A673 (cell line): Measurements from ENCODE around the gene ATRAID. TPM values are rescaled to one million over a fixed set of nuclear protein-coding genes. Genes with fewer than 3 reads are reported as not detected.

Experiments used
- BruUV-seq: library from RNA; stranded (reverse); fragments of 400-500 nt; replicated peaks from 2 replicates; lab custom pipeline; 2021; lab: Mats Ljungman, UMichigan
- CTCF ChIA-PET: fragments of 300-600 bp; sonication (Branson Sonifier 250); formaldehyde crosslinking; loops from one replicate; lab custom pipeline; 2022; ENCODE audit warnings: antibody characterized with exemption; lab: Charles Lee
- POLR2A ChIA-PET: fragments of 300-600 bp; sonication (Branson Sonifier 250); formaldehyde crosslinking; loops from one replicate; lab custom pipeline; 2022; ENCODE audit warnings: antibody characterized with exemption; ENCODE audit not compliant: low non-redundant PET; lab: Charles Lee
- DNase-seq: peaks from one replicate; pipeline ENCODE4 v3.0.0-alpha.2; 2015; ENCODE audit warnings: low spot score
- H3K27ac ChIP-seq: fragments of 200-600 bp; sonication (generic); 2 replicates; pipeline ENCODE4 v1.5.1; 2016; ENCODE audit warnings: mixed run types, low read depth, mild to moderate bottlenecking, mixed read lengths, antibody characterized with exemption, low read length; ENCODE audit not compliant: poor library complexity, severe bottlenecking
- H3K27me3 ChIP-seq: fragments of 200-600 bp; sonication (generic); replicated peaks from 2 replicates; pipeline ENCODE4 v1.6.1; 2017; ENCODE audit warnings: mixed run types, low read depth, mild to moderate bottlenecking, mixed read lengths, antibody characterized with exemption, low read length; ENCODE audit not compliant: insufficient read depth, poor library complexity
- H3K36me3 ChIP-seq: fragments of 200-600 bp; sonication (generic); 2 replicates; pipeline ENCODE4 v1.6.1; 2016; ENCODE audit warnings: mixed run types, mild to moderate bottlenecking, mixed read lengths, antibody characterized with exemption, low read length; ENCODE audit not compliant: insufficient read depth, poor library complexity, severe bottlenecking
- H3K4me1 ChIP-seq: fragments of 200-600 bp; sonication (generic); 2 replicates; pipeline ENCODE4 v1.6.1; 2017; ENCODE audit warnings: mixed run types, mild to moderate bottlenecking, mixed read lengths, antibody characterized with exemption, low read length; ENCODE audit not compliant: insufficient read depth, poor library complexity, severe bottlenecking
- H3K4me3 ChIP-seq: fragments of 200-600 bp; sonication (generic); 2 replicates; pipeline ENCODE4 v1.5.1; 2016; ENCODE audit warnings: low read depth, mixed run types, mild to moderate bottlenecking, mixed read lengths, low read length; ENCODE audit not compliant: poor library complexity, severe bottlenecking
- H3K9me3 ChIP-seq: fragments of 200-600 bp; sonication (generic); 2 replicates; pipeline ENCODE4 v1.6.1; 2016; ENCODE audit warnings: mixed run types, low read depth, mild to moderate bottlenecking, mixed read lengths, antibody characterized with exemption, low read length; ENCODE audit not compliant: poor library complexity, severe bottlenecking
- CTCF ChIP-seq: fragments of 300-800, 200-600 bp; sonication (generic); conservative IDR thresholded peaks from 2 replicates; pipeline ENCODE4 v1.5.1; 2017; ENCODE audit warnings: low read depth, mild to moderate bottlenecking, antibody characterized with exemption, low read length, moderate library complexity, mixed read lengths
- EZH2 ChIP-seq: fragments of 200-600 bp; sonication (generic); IDR thresholded peaks from 2 replicates; pipeline ENCODE4 v1.6.1; 2017; ENCODE audit warnings: borderline replicate concordance, low read depth, mild to moderate bottlenecking, mixed read lengths, antibody characterized with exemption, low read length; ENCODE audit not compliant: poor library complexity, severe bottlenecking
- intact Hi-C: fragments of 100-400 bp; cut with micrococcal nuclease; formaldehyde crosslinking; loops from one replicate; pipeline ENCODE4 v1.10.0; 2022; ENCODE audit not compliant: unreplicated experiment
- total RNA-seq: library from RNA; stranded (reverse); gene quantifications from 2 replicates; pipeline ENCODE4 v1.2.3, GENCODE V29; 2021

Gene ATRAID
- total RNA-seq, 1 experiment from 2014 or later, result 107 TPM

- Histone ChIP-seq H3K4me3 (no peak overlapping the region), H3K36me3 (peaks cover 53% of the 10 kb centered on the region), H3K4me1 (peaks cover 7% of the 10 kb centered on the region), H3K27me3 (no peaks in the 10 kb centered on the region), H3K27ac (peak overlapping the region; percentile 63), H3K9me3 (no peaks in the 10 kb centered on the region)
- no peak for TF ChIP-seq CTCF
- POLR2A ChIA-PET, result no interaction called here
- intact Hi-C loops, result no loop called here
- no TSS peak for BruUV-seq
- CTCF ChIA-PET, result no interaction called here
- no peak for DNase-seq
These were observed 12.6 kb upstream of the ATRAID start for GRCh38 chr2:27199241-27199640.

- Histone ChIP-seq H3K27ac (no peak overlapping the region), H3K4me3 (no peak overlapping the region), H3K9me3 (no peaks in the 10 kb centered on the region), H3K27me3 (no peaks in the 10 kb centered on the region), H3K36me3 (peaks cover 78% of the 10 kb centered on the region), H3K4me1 (peaks cover 9% of the 10 kb centered on the region)
- no TSS peak for BruUV-seq
- no peak for DNase-seq
- intact Hi-C loops, result no loop called here
- ChIA-PET POLR2A (no interaction called here), CTCF (no interaction called here)
- TF ChIP-seq EZH2, result no peak
- no peak for TF ChIP-seq CTCF
These were observed 10.2 kb upstream of the ATRAID start for GRCh38 chr2:27201675-27202074.

GRCh38 chr2:27202854-27203253, 9.0 kb upstream of the ATRAID start:
- DNase-seq, result peak; percentile 54
- intact Hi-C loops, result no loop called here
- no TSS peak for BruUV-seq
- no peaks in the 10 kb centered on the region for H3K9me3 ChIP-seq
- CTCF ChIA-PET, result no interaction called here
- no peaks in the 10 kb centered on the region for H3K27me3 ChIP-seq
- H3K4me1 ChIP-seq, result peaks cover 21% of the 10 kb centered on the region
- H3K4me3 ChIP-seq, result no peak overlapping the region
- TF ChIP-seq EZH2 (no peak), CTCF (no peak)
- peaks cover 89% of the 10 kb centered on the region for H3K36me3 ChIP-seq
- POLR2A ChIA-PET, result interaction anchor here (1.1 kb wide), 1 partner anchor 9 kb away, joined by 4 read pairs; the partner anchor contains the start of genes ATRAID and SLC5A6
- peak overlapping the region; percentile 7 for H3K27ac ChIP-seq
